ENCODE data around the gene COMMD3.
"Not testable (repeated sequence)": the region's sequence is repeated elsewhere in the genome, so short reads cannot be mapped to it uniquely, and the experiment has no call there.

COMMD3 gene

DNA sequence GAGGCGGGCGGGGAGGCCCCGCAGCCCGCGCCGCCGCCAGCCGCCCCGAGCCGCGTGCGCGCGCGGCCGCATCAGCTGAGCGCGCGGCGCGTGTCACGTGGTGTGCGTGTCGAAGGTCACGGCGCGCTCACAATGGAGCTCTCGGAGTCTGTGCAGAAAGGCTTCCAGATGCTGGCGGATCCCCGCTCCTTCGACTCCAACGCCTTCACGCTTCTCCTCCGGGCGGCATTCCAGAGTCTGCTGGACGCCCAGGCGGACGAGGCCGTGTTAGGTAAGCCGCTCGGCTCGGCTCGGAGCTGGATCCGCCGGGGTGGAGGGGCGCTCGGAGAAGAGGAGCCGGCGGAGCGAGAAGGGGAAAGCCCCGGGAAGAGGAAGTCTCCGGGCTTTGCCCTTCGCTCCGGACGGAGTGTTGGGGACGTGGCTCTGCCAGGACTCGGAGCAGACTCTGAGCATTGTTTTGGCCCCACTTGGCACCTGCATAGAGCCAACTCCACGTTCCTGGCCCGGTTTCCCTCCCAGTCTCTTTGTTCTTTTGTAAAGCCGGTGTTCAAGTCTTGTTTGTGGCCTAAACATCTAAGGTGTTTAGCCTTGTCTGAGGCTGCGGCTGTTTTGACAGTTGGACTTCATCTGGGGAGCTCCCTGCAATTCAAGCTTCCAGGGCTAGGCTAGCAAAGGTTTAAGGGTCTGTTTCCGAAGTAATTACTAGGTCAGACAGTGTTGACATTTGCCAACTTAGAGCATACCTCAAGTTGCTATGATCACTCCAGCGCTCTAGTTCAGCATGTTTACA lies at the start of gene COMMD3:
COMMD3 (plus strand) TSS at position 103 of the 790 bp plus-strand sequence; CDS start at position 133, 30 bp downstream.
- DNase-seq: peak; percentile 88

DNA sequence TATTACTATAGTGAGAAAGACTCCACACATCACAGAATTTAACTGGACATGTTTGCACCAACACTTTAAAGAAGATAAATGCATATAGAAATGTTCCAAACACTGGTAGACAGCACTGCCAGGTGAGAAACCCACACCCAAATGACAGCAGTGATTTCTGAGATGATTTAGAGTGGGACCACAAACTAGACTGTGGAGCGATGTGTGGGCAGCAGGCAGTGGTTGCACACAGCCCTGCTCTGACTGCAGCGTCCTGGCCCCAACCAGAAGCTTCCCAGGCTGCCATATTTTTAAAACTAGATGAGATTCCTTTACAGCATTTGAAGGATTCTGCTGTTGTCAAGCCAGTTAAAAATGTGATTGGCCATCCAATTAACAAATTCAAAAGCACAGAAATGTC lies 47.7 kb upstream of the COMMD3 start:
- no peak for DNase-seq

DNA sequence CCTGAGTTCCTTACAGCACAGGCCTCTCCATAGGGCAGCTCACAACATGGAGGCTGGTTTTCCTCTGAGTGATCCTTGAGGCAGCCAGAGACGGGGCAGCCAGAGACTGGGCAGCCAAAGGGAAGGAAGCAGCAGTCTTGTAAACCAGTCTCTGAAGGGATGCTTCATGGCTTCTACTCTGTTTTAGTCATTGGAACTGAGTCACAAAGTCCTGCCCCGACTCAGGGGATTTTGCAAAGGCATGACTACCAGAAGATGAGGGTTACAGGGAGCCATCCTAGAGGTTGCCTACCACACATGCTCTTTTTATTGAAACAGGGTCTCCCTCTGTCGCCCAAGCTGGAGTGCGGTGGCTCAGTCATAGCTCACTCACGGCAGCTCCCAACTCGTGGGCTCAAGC lies 44.4 kb upstream of the COMMD3 start:
- DNase-seq: no peak

GRCh38 chr10:22278441-22278782 lies 37.8 kb upstream of the COMMD3 start:
- DNase-seq: no peak

DNA sequence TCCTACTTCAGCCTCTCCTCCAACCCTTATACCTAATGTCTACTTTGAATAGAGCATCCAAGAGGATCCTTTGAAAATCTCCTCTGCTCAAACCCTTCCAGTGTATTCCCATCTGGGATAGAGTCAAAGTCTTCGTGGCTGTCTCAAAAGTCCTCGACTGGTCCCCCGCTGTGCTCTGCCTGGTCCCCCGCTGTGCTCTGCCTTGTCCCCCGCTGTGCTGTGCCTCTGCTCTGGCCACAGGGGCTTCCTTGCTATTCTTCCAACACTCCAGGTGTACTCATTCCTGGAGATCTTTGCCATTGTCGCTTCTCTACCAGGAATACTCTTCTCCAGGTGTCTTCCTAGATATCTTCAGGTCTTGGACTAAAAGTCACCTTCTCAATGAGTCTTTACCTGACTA lies 36.1 kb upstream of the COMMD3 start:
- DNase-seq: no peak

DNA sequence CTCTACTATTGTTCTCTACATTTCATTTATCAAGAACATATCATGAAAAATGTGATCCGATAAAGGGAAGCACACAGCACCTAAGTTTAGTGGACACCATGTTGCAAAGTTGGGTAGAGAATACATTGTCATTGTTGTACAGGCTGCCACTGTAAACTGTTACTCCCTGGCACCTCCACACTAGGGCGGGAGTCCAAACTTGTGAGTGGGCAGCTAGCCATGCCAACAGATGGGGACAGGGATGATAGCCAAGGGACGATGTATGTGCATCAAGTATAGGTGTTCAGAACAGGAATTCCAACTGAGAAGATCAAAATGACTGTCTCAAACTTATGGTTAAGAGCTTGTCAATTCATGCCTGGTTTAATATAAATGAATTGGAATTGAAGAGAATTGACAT lies 31.1 kb upstream of the COMMD3 start:
- no peak for DNase-seq

GRCh38 chr10:22293747-22294404 lies 22.3 kb upstream of the COMMD3 start:
- DNase-seq: no peak

- no peak for DNase-seq
Observed at GRCh38 chr10:22294694-22295093, 21.5 kb upstream of the COMMD3 start.

DNA sequence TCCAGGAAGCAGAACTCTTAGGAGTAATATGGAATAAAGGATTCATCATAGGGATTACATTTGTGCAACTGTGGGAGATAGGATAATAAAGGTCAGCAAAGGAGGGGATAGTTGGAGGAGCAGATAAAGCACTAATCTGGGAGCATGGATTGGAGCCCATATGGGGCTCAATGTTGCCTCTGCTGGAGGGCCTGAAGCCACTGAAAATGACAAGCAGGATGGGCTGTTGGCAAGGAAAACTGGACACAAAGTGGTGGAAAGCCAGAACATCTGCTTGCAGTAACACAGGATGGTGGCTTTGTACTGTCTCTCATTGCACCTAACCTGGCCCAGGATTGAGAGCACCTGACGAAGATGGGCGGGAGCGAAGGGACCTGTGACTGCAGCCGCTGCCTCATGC lies 15.0 kb upstream of the COMMD3 start:
- no peak for DNase-seq

- DNase-seq: no peak
Observed at GRCh38 chr10:22303461-22303860, 12.7 kb upstream of the COMMD3 start.

DNA sequence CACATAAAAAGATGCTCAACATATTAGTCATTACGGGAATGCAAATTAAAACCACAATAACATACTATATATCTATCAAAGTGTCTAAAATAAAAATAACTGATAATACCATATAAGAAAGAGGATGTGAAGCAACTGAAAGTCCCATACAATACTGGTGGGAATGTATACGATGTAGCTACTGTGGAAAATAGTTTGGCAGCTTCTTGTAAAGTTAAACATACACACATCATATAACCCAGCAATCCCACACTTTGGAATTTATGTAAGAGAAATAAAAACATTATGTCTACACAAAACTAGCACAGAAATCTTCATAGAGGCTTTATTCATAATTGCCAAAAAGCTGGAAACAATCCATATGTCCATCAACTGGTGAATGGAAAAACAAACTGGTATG lies 10.5 kb upstream of the COMMD3 start:
- no peak for DNase-seq

DNA sequence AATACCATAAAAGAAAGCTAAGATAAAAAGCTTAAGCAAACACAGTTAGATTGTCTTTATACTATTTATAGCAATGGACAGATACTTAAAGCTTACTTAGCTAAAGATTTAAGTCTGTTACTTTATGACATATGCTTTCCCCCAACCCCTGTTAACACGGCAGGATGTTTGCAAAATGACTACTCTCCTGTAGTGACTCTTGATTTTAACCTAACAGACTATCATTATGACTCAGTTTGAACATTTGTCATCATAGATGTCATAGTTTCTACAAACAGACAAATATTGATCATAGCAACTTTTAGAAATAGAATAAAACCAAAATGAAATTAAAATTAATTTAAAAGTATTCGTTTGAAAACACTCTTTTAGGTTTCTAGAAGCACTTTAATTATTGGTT lies 7.8 kb upstream of the COMMD3 start:
- no peak for DNase-seq

DNA sequence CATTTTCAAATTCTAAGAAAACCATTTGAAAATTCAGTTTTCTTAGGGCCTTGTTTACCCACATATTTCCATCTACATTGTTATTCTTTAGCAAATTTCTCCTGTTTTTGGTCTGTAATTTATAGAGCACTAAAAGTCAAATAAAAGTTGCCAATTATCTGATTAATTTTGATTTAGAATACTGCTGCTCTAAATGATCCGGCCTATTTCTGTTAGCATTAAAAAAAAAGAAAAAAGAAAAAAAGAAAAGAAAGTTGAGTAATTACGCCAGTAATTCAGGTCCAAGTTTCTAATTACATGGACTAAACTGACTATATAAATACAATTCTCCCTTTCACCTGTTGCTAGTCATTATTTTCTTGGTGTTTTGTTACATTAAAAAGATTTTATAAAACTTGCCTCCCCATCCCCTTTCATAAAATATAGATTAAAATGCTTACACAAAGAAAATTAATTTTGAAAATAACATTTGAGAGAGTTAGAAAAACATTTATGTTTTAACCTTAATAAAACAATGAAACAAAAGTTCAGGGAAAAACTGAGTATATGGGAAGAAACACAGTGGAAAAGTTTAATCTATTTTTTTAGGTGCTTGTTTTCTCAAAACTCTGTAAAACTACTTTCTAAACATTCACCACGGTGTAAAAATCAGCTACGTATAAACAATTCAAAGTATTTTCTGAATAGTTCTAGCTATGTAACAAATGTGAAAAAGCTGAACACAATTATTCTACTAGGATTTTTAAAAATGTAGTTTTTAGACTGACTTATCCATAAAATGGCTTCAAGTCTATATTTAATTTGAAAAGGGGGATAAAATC lies 6.8 kb upstream of the COMMD3 start:
- DNase-seq: no peak

DNA sequence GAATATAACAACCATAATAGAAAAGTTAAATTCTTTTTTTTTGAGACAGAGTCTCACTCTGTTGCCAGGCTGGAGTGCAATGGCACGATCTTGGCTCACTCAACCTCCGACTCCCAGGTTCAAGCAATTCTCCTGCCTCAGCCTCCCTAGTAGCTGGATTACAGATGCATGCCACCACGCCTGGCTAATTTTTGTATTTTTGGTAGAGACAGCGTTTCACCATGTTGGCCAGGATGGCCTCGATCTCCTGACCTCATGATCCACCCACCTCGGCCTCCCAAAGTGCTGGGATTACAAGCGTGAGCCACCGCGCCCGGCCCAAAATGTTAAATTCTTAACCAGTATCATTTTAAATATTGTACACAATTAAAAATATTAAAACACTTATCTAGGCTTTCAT lies 6.2 kb upstream of the COMMD3 start:
- DNase-seq: not testable (repeated sequence)

DNA sequence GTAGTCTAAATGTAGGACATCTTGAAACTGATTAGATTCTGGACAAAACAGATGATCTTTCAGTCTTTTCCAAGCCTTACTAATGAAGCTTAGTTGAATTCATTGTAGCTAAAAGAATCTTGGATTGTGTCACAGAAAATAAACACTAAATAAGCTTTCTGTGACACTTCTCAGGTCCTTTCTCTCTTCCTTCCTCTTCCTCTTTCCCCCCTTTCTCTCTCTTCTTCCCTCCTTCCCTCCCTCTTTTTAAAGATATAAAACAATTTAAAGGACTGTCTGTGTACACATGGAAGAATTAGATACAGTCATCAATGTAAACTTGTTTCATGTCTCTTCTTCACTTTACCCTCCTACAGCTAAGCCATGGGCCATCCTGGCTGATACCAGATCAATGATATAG lies 5.3 kb upstream of the COMMD3 start:
- DNase-seq: no peak

- no peak for DNase-seq
Observed at GRCh38 chr10:22314852-22315251, 1.3 kb upstream of the COMMD3 start.

DNA sequence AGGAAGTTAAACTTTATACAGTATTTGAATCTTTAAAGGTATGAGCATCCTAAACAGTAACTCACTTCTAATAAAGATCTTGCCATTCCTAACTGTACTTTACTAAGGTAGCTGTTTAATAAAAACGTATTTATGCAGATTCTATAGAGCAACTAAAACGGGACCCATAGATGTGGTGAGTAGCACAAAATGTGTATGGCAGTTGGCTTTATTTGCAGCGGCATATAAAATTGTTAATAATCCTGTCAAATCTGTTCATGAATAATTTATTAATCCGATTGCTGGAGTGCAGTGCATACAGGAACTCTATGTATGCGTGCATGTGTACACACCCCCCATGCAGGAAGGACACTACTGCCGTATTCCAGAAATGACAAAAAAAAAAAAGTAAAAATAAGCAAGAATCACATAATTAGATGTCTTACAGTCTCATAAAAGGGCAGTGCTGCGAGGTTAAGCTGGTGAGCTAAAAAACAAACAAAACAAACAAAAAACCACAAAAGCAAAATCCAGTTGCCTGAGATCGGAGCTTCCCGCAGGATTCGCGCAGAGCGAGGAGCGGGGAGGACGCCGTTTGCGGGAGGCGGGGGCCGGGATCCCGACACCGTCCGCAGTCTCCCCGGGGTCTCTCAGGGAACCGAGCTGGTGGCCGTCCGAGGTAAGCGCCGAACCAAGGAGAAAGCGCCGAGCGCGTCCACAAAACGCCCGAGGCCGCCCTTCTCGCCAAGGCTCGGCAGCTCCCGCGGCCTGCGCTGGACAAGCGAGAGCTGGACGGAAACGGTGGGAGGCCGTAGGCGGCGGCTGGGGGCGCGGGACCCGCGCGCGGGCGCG lies 518 bp upstream of the COMMD3 start:
- no peak for DNase-seq

DNA sequence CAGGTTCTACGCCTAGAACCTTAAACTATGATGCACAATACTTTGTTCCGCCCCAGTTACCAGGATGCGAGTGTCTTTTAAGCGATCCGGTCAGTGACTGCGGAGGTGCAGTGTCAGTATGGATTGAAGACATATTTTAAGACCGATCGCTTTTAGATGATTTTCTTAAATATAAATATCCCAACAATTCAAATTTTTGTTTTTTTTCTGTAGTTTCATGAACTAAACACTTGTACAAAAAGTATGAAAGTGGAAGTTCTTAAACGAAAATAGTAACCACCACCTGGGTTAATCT lies 835 bp downstream of the COMMD3 start:
- no peak for DNase-seq

GRCh38 chr10:22317771-22318565 lies 1.8 kb downstream of the COMMD3 start:
- no peak for DNase-seq

DNA sequence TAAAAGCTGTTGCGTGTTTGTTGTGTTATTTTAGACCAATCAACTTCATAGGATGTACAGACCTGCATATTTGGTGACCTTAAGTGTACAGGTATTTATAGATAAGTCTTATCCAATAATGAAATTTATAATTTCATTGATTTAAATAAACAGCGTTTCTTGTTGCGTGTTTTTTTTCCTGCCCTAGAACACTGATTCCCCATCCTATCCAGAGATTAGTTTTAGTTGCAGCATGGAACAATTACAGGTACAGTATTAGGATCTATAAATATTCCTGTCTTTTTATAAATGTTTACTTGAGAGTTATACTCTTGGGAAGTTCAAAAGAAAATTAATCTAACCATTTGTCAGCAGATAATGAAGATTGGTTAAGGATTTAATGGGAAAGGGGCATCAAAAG lies 2.6 kb downstream of the COMMD3 start:
- no peak for DNase-seq

GRCh38 chr10:22319547-22319979 lies 3.4 kb downstream of the COMMD3 start:
- no peak for DNase-seq

DNA sequence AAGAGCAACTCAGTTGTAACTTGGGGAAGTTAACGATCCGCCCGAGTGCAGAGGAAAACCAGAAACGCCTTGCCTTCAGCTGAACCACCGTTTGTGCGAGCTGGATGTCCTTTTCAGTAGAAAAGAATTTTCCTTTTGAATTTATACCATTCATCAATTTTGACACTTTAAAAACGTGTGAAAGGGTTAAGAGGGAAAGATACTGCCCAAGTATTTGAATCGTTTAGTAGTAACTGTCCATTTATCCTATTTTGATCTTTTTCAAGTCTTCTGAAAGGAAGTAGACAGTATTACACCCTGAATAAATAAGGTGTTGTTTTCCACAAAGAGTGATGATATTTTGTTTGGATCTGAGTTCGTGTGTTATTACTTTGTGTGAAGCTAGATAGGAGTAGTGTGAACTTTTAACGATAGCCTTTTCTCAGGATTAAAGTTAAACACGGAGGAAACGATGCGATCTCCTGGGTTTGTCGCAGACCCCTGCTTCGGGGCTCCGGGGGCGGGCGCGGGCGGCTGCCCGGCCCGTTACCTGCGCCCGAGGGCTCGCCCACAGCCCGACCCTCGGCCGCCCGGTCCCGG lies 3.9 kb downstream of the COMMD3 start:
- DNase-seq: no peak
